ENCODE results near the gene TRNP1. TPM values are rescaled to one million over a fixed set of nuclear protein-coding genes. Genes with fewer than 3 reads are reported as not detected.

TRNP1 gene
- total and polyA plus RNA-seq, 10 of the 15 experiments (the other 5 are each of a cell fraction or from before 2014, with no cell fraction given), result 0.13 TPM; not detected in 9

- ChIA-PET RAD21 (ENCODE audit: unreplicated experiment) (no interaction called here), CTCF (interaction anchor here (3.1 kb wide), 1 partner anchor 100 kb away, joined by 8 read pairs; no protein-coding TSS in a partner anchor), SMC1A (ENCODE audit: uncharacterized antibody, unreplicated experiment) (no interaction called here), POLR2A (no interaction called here)
- intact Hi-C loops (cut with micrococcal nuclease; ENCODE audit: unreplicated experiment), result no loop called here
- 94% methylated on average over 8 of the region's 8 CpGs for WGBS (ENCODE audit: insufficient coverage, insufficient replicate concordance, low lambda C conversion rate, missing lambda C conversion rate)
- Histone ChIP-seq H3K4me1 (ENCODE audit: control insufficient read depth, insufficient read depth, low read length) (no peaks in the 10 kb centered on the region), H4K20me1 (ENCODE audit: control insufficient read depth, insufficient read depth) (no peaks in the 10 kb centered on the region; the same call in 1 of the 2 replicates), H3K27me3 (replicated peaks in 1 of 2; ENCODE audit: control insufficient read depth in 2 of 2, insufficient read depth in 2 of 2, low read length in 1 of 2) (no peaks in the 10 kb centered on the region), H3K27ac (ENCODE audit: control insufficient read depth, insufficient read depth) (no peak overlapping the region), H3K79me2 (ENCODE audit: control insufficient read depth, insufficient read depth, low read length) (no peaks in the 10 kb centered on the region), H3K9me3 (replicated peaks; ENCODE audit: control insufficient read depth, insufficient read depth, low read length) (no peaks in the 10 kb centered on the region), H3K9ac (ENCODE audit: control insufficient read depth, insufficient read depth, low read length) (no peak overlapping the region), H3K4me2 (ENCODE audit: control insufficient read depth, insufficient read depth) (no peak overlapping the region), H3K4me3 (no peak overlapping the region), H2AFZ (ENCODE audit: control insufficient read depth, low read depth, low read length) (no peak overlapping the region), H3K36me3 (ENCODE audit: control insufficient read depth in 2 of 2, insufficient read depth in 2 of 2, low read length in 1 of 2) (peaks cover 11 to 29% of the 10 kb centered on the region in 2 experiments)
- no peak for TF ChIP-seq HCFC1 (IDR thresholded peaks at IDR 0.05; ENCODE audit: low read length)
- no peak for TF ChIP-seq TCF12 (IDR thresholded peaks at IDR 0.05; ENCODE audit: low read depth, low read length)
- no peak for TF ChIP-seq MYC (IDR thresholded peaks at IDR 0.05; ENCODE audit: insufficient read depth, insufficient read length, insufficient replicate concordance, low read length, severe bottlenecking)
- no peak for TF ChIP-seq SPI1 (IDR thresholded peaks at IDR 0.05; ENCODE audit: borderline replicate concordance, insufficient read depth, low read depth, low read length)
- TF ChIP-seq SUZ12 (IDR thresholded peaks at IDR 0.05; ENCODE audit: unreplicated experiment), result no peak
- TF ChIP-seq SIN3A (IDR thresholded peaks at IDR 0.05; ENCODE audit: low read depth, low read length), result no peak
- TF ChIP-seq, protein P1, sequence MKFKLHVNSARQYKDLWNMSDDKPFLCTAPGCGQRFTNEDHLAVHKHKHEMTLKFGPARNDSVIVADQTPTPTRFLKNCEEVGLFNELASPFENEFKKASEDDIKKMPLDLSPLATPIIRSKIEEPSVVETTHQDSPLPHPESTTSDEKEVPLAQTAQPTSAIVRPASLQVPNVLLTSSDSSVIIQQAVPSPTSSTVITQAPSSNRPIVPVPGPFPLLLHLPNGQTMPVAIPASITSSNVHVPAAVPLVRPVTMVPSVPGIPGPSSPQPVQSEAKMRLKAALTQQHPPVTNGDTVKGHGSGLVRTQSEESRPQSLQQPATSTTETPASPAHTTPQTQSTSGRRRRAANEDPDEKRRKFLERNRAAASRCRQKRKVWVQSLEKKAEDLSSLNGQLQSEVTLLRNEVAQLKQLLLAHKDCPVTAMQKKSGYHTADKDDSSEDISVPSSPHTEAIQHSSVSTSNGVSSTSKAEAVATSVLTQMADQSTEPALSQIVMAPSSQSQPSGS (IDR thresholded peaks at IDR 0.05; ENCODE audit: low read length), result no peak
- TF ChIP-seq JUND (IDR thresholded peaks at IDR 0.05; ENCODE audit: low read depth, low read length), result no peak
- no peak for TF ChIP-seq PAX5 (IDR thresholded peaks at IDR 0.05; ENCODE audit: borderline replicate concordance, low read depth, low read length)
- FAIRE-seq (no peak), ATAC-seq (no peak), DNase-seq (ENCODE audit: low read depth, low spot score) (no peak)
- BruUV-seq (replicated peaks), result no TSS peak
- in situ Hi-C loops (cut with MboI), result no loop called here
These were observed 47.8 kb upstream of the TRNP1 start for GRCh38 chr1:26945728-26946127.

Measured in GM12878 (cell line).